PFSK-1 (cell line): Measurements from ENCODE around the gene GZMH.

Experiments used
- POLR2AphosphoS5 ChIP-seq: IDR thresholded peaks from 2 replicates; pipeline ENCODE4 v1.6.1; 2012; ENCODE audit warnings: low read depth, mild to moderate bottlenecking, control low read depth, low read length, moderate library complexity
- SIN3A ChIP-seq: IDR thresholded peaks from 2 replicates; pipeline ENCODE4 v1.6.1; 2012; ENCODE audit warnings: mild to moderate bottlenecking, low read length, moderate library complexity, borderline replicate concordance; ENCODE audit not compliant: insufficient read depth
- TAF1 ChIP-seq: IDR thresholded peaks from 2 replicates; pipeline ENCODE4 v1.6.1; 2012; ENCODE audit warnings: low read length, control low read depth, borderline replicate concordance; ENCODE audit not compliant: insufficient read depth
- TF ChIP-seq, protein P1 (sequence below), 2 experiments: IDR thresholded peaks; 2 replicates each; pipeline versions ENCODE4 v1.6.1 to v1.8.0; 2011 to 2012; ENCODE audit warnings: low read depth in 2 of 2, low read length in 2 of 2, control low read depth in 1 of 2, inconsistent platforms in 1 of 2, mild to moderate bottlenecking in 1 of 2, moderate library complexity in 1 of 2; ENCODE audit not compliant: insufficient read depth in 1 of 2

DNA sequence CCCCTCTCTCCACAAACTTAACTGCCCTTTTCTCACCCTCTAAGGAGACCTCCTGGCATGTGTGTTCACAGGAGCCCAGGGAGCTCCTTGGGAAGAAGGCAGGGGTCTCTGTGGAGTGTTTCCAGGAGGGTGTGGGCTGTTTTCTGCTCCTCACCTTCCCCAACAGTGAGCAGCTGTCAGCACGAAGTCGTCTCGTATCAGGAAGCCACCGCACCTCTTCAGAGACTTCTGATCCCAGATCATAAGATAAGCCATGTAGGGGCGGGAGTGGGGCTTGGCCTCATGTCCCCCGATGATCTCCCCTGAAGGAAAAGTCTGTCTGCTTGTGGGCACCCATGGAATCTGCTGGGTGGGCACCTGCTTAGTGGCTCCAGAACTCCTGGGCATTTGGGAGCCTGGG lies 23.3 kb upstream of the GZMH start:
- TF ChIP-seq POLR2AphosphoS5: no peak
- no peak for TF ChIP-seq TAF1
- TF ChIP-seq, protein P1, sequence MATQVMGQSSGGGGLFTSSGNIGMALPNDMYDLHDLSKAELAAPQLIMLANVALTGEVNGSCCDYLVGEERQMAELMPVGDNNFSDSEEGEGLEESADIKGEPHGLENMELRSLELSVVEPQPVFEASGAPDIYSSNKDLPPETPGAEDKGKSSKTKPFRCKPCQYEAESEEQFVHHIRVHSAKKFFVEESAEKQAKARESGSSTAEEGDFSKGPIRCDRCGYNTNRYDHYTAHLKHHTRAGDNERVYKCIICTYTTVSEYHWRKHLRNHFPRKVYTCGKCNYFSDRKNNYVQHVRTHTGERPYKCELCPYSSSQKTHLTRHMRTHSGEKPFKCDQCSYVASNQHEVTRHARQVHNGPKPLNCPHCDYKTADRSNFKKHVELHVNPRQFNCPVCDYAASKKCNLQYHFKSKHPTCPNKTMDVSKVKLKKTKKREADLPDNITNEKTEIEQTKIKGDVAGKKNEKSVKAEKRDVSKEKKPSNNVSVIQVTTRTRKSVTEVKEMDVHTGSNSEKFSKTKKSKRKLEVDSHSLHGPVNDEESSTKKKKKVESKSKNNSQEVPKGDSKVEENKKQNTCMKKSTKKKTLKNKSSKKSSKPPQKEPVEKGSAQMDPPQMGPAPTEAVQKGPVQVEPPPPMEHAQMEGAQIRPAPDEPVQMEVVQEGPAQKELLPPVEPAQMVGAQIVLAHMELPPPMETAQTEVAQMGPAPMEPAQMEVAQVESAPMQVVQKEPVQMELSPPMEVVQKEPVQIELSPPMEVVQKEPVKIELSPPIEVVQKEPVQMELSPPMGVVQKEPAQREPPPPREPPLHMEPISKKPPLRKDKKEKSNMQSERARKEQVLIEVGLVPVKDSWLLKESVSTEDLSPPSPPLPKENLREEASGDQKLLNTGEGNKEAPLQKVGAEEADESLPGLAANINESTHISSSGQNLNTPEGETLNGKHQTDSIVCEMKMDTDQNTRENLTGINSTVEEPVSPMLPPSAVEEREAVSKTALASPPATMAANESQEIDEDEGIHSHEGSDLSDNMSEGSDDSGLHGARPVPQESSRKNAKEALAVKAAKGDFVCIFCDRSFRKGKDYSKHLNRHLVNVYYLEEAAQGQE (IDR thresholded peaks at IDR 0.05; ENCODE audit: insufficient read depth in 1 of 2, low read depth in 2 of 2, low read length in 2 of 2): no peak
- no peak for TF ChIP-seq SIN3A
